NOMO-1 treated with dmso at 0.1 percent for 144 hours (cell line): ENCODE data around the gene ELMO1.

Experiments used
- DNase-seq: peaks from one replicate; lab custom pipeline; 2025; ENCODE audit not compliant: unreplicated experiment; lab: John Stamatoyannopoulos, UW

Gene ELMO1

DNA sequence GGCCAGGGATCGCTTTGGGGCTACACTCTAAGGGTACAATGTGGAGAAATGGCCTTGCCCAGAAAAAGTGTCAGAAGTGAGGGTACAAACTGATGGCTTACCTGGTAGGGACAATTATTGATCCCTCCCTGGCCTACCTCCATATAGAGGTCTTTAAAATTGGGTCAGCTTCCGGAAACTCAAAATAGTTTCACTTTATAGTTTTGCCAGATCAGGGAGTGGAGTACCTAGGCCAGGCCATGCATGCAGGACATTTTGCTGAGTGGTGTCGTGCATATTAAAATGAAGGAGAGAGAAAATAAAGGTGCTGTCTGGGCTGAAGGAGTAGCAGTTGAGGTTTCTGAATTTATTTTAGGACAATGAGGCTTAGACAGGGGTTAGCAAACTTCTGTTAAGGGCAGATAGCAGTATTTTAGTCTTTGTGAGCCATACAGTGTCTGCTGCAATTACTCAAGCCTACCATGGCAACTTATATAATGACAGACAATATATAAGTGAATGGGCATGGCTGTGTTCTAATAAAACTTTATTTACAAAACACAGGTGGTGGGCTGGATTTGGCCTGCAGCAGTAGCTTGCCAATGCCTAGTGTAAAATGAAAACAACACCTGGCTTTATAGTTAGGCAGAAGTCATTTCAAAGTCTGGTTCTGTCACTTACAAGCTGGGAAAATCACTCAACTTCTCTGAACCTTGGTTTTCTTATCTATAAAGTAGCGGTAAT is 547.5 kb downstream of the ELMO1 start:
- DNase-seq: no peak

- no peak for DNase-seq
Measured at GRCh38 chr7:36898186-36898585, 550.5 kb downstream of the ELMO1 start.

DNA sequence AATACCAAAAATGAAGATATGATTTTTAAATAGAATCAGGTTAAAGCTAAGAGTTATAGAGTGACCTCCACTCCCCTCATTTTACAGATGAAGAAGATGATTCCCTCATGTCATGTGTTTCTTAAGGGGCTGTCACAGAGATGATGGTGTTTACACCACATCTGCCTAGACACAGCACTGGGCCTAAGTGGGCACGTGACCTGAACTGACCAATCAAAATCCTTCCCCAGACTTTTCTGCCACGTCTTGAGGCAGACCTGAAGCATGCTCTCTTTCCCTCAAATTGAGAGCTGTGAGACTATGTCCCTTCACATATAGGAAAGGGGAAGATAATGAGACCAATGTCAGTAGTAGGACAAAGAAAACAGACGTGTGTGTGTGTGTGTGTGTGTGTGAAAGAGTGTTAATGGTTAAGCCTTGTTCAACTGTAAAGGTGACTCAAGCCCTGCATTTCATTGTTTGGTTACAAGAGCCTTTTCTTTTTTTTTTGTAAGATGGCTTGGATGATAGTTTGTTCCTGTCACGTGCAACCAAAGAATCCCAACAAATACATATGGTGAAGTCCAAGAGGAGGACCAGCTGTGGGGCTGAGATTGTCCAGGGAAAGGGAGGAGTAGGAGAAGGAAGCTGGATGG is 551.6 kb downstream of the ELMO1 start:
- DNase-seq: no peak

- no peak for DNase-seq
Measured at GRCh38 chr7:36896418-36896817, 552.2 kb downstream of the ELMO1 start.

- DNase-seq: no peak
Measured at GRCh38 chr7:36895192-36895591, 553.5 kb downstream of the ELMO1 start.

- no peak for DNase-seq
Measured at GRCh38 chr7:36894190-36894589, 554.5 kb downstream of the ELMO1 start.

- DNase-seq: no peak
Measured at GRCh38 chr7:36889182-36889581, 559.5 kb downstream of the ELMO1 start.

- DNase-seq: no peak
Measured at GRCh38 chr7:36887969-36888368, 560.7 kb downstream of the ELMO1 start.

GRCh38 chr7:36887233-36887632 is 561.4 kb downstream of the ELMO1 start:
- no peak for DNase-seq

DNA sequence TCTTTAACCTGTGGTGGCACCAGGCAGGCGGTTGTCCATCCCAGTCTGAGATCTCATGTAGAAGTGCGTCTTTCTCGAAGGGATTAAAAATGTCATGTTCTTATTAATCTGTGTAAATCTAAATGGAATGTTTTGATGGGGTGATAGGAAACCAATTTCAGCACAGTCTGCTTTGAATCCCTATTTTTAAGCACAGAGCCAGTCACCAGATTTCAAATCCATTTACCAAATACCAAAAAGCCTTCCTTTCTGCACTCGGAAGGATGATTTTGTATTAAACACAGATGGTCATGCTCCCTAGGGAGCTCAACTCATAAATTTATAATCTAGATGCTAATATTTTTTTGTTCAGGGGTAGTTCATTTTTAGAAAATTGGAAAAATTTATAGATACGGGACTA is 563.8 kb downstream of the ELMO1 start:
- no peak for DNase-seq

GRCh38 chr7:36884351-36884750 is 564.3 kb downstream of the ELMO1 start:
- no peak for DNase-seq

- DNase-seq: no peak
Measured at GRCh38 chr7:36881233-36881874, 567.3 kb downstream of the ELMO1 start.

GRCh38 chr7:36880108-36880507 is 568.6 kb downstream of the ELMO1 start:
- DNase-seq: no peak

DNA sequence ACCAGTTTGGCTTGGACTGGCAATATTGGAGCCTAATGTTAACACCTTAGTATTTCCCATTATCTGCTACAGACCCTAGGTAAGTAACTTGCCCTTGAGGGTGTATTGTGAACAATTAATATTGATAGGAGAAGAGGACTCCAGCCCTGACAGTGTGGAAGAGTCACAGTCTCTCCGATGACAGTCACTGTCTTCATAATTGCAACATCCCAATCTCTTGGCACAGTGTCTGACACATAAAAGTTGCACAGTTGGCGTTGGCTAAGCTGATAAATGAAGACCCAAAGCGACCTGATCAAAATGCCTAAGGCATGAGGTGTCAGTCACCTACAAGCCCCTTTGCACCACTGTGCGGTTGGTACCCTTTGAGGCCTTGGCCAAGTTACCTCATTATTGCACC is 569.6 kb downstream of the ELMO1 start:
- no peak for DNase-seq

DNA sequence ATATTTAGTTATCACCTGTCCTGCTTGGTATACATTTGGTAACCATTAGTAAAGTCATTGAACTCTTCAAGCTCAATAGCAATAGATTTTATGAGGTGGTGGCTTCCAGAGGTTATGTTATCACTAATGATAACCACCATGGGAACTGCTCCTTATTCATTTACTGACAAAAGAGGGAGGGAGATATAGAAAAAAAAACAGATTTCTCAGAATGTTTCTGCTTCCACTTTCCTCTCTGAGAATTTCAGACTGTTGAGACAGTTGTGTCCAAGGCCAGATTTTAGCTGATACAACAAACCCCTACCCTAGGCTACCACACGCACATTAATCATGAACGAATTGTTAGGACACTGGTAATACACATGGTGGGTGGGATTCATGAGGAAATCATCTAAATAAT is 570.4 kb downstream of the ELMO1 start:
- no peak for DNase-seq

- no peak for DNase-seq
Measured at GRCh38 chr7:36875794-36876193, 572.9 kb downstream of the ELMO1 start.

- DNase-seq: no peak
Measured at GRCh38 chr7:36874041-36874440, 574.6 kb downstream of the ELMO1 start.

GRCh38 chr7:36871863-36872262 is 576.8 kb downstream of the ELMO1 start:
- no peak for DNase-seq

DNA sequence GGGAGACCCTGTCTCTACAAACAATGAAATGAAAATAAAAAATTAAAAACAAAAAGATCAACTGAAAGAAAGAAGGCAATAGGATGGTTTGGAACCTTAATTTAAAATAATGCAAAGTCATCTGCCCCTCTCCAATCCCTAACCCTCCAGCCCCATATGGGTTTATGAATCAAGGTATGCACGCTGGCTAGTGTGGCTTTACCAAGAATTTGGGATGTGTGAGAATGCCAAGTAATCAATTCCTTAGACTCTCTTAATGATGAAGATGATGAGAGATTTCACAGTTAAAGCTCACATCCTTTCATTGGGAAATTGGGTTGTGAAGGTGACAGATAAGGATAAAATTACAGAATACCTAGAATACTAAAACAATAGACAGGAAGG is 577.3 kb downstream of the ELMO1 start:
- DNase-seq: no peak

GRCh38 chr7:36870625-36871354 is 577.9 kb downstream of the ELMO1 start:
- no peak for DNase-seq

- DNase-seq: no peak
Measured at GRCh38 chr7:36868727-36869411, 579.8 kb downstream of the ELMO1 start.
